DMS153 treated with DMSO at 0.1 percent for 48 hours (cell line): Measurements from ENCODE around the gene GPR62.

ENCODE experiments used
- DNase-seq: peaks from one replicate; lab custom pipeline; 2025; ENCODE audit not compliant: unreplicated experiment; lab: John Stamatoyannopoulos, UW

GPR62 gene

DNA sequence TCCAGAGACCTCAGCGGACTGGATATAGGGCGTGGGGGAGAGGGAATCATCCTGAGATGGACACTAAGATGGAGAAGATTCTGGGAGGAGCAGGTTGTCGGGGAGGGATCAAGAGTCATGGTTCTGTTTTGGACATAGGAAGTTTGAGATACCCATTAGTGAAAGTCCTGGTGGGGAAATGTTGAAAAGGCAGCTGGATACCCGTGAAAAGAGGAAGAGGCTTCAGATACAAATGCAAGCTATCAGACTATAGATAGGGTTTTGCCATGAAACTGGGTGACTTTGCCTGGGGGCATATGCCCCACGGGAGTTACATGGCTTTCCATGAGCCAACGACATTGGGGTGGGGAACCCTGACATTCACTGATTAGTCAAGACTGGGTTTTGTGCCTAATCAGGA lies 1.1 kb upstream of the GPR62 start:
- no peak for DNase-seq

DNA sequence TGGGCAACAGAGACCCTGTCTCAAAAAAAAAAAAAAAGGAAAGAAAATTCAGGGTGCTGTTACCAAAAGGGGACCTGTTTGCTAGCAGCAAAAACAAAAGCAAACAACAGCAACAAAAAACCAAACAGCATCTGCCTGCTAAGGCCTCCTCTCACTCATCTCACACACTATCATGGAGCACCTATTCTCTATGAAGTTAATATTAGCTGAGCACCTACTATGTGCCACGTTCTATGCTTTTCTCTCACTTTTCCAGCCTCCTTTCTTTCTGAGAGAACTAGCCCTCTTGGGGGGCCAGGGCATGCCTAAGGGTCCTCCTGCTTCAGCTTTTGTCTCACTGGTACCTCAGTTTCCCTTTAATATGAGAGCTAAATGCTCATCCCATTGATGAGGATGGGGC lies 468 bp upstream of the GPR62 start:
- no peak for DNase-seq

DNA sequence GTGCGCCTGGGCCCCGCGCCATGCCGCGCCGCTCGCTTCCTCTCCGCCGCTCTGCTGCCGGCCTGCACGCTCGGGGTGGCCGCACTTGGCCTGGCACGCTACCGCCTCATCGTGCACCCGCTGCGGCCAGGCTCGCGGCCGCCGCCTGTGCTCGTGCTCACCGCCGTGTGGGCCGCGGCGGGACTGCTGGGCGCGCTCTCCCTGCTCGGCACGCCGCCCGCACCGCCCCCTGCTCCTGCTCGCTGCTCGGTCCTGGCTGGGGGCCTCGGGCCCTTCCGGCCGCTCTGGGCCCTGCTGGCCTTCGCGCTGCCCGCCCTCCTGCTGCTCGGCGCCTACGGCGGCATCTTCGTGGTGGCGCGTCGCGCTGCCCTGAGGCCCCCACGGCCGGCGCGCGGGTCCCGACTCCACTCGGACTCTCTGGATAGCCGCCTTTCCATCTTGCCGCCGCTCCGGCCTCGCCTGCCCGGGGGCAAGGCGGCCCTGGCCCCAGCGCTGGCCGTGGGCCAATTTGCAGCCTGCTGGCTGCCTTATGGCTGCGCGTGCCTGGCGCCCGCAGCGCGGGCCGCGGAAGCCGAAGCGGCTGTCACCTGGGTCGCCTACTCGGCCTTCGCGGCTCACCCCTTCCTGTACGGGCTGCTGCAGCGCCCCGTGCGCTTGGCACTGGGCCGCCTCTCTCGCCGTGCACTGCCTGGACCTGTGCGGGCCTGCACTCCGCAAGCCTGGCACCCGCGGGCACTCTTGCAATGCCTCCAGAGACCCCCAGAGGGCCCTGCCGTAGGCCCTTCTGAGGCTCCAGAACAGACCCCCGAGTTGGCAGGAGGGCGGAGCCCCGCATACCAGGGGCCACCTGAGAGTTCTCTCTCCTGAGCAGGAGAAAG lies 951 bp downstream of the GPR62 start:
- DNase-seq = no peak

DNA sequence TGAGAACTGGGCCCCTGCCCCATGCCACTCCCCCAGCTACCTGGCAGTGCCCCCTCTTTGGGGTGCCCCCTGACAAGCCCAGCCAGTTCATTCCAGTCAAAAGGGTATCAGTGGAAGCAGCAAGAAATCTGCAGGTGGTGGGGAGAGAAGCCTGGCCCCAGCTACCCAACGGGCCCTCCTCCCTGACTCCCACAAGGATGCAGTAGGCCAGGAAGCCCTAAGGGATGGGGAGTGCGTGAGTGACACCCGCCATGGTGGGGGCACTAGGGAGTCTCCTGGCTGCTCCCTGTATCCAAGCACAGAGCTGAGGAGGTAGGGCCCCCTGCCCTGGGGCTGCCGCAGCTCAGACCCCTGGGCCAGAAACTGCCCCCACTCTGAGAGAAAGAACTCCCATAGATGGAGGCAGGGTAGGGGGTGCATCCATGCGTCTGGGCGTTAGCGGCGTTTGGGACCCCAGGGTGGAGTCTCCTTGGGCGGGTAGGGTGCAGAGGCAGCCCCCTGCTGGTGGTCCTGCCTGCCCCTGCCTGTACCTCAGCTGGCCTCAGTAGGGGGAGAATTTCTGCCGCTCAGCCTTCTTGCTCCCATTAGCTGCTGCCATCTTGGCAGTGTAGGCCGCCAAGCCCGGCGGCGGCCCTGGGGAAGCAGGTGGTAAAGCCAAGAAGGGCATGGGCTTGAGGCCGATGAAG lies 2.5 kb downstream of the GPR62 start:
- no peak for DNase-seq

DNA sequence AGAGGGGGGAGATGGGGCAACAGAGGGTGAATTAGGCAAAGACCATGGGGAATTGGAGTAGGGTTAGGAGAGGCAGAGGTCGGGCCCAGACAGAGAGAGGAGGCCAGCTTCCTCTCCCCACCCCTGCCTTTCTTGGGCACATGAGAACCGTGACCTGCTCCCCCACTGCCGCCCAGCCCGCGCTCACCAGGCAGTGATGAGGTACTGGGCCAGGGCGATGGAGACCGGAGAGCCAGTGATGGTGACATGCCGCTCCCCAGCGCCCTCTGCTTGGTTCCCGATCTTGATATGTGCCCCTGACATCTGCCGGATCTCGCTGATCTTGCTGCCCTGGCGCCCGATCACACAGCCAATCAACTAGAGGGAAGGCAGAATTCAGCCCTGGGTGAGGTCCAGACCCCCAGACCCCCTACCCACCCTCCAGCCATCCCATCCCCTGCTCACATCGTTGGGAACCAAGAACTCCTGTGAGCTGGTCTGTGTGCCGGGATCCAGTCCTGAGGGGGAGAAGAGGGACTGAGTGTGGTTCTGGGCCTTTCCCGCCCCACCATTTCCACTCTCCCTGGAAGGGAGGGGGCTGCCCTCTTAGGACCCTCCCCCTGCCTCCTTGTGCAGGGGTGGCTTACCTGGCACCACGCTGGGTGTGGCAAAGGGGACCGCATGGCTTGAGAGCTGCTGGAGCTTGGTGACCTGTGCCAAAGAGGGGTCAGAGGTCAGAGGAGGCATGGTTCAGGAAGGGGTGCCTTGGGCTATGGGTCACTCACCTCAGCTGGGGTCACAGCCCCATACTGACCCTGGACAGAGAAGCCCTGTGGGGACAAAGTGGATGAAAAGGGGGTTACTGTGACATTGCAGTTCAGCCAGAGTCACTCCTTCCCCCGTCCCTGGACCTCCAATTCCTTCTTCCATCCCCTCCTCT lies 3.7 kb downstream of the GPR62 start:
- DNase-seq = no peak

DNA sequence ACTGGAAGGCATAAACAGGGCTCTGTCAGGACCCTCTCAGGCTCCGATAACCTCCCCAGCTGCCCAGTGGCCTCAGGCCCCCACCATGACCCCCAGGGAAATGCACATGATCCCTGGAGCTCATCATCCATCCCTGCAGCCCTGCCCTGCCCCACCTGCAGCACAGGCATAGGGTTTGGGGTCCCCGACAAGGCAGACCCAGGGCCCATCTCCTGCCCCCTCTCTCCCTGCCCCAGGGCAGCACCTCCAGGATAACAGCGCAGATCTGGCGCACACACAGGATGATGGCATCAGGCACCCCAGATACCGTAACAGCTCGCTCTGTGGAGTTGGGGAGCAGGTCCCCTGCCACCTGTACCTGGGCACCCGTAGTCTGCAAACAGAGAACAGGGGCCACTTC lies 4.5 kb downstream of the GPR62 start:
- no peak for DNase-seq

DNA sequence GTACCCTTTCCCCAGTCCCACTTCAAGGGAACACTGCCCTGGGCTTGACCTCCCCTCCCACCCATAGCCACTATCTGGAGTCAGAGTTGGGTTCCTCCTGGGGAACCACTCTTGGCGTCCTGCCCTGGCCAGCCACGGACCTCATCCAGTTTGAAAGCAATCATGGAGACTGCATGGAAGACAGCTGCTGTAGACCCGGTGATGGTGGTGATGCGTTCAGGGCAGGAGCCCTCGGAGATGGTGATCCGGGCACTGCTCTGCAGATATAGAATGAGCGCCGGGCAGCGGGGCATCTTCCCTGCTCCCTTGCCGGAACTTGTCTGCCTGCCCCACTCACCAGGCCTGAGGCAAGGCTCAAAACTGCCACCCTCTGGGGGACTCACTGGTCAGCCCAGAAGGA lies 5.2 kb downstream of the GPR62 start:
- no peak for DNase-seq

DNA sequence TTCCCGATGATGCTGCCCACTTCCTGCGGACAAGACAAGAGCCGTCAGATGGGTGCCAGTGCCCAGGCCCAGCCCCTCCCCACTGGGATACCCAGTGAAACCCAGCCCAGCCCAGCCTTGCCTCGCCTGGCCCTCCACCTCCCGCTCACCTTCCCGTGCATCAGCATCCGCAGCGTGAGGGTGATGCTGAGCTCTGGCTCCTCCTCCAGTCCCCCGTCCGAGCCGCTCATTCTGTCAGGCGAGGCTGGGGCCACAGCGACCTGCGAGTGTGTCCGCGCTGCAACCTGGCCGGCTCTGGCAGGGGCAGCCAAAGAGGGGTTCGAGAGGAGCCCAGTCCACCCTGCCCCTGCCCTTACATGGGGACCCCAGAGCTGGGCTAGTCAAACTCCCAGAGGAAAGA lies 5.8 kb downstream of the GPR62 start:
- DNase-seq = no peak

DNA sequence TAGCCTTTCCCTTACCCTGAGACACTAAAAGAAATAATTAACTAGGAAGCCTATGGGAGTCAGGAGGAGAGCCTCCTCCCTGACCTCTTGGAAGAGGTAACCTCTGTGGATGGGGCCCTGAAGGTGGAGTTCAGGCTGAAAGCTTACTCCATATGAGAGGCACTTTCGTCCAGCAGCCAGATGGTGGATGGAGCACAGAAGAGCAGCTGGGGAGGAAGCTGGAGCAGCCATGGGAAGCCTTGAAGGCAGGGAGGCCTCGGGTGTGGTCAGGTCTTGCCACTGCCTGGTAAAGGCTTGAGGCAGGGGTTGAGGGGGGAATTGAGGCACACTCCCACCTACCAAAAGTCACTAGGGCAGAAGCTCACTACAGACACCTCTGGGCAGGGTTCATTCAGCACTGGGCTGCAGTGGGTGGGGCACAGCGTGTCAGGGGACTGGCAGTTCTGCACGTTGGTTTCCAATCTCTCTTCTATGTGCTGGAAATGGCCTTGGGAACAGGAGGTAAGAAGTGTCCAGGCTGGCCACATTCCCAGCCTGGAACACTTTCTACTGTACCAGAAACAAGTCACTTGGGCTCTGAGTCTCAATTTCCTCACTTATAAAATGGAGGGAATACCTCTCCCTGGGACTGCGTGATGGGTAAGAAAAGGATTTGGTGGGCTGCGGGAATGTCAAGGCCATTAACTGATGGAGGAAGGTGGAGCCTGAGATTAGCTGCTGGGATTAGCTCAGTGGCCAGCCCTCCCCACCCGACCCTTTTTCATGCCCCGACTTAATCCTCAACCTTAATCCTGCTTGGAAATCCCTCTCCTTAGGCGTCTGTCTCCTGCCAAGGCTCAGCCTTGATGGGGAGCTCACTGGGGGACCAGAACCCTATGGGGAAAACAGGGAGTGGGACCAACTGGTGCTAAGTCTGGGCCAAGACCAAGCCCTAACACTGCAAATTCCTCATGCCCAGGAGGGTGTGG lies 6.7 kb downstream of the GPR62 start:
- DNase-seq = no peak

DNA sequence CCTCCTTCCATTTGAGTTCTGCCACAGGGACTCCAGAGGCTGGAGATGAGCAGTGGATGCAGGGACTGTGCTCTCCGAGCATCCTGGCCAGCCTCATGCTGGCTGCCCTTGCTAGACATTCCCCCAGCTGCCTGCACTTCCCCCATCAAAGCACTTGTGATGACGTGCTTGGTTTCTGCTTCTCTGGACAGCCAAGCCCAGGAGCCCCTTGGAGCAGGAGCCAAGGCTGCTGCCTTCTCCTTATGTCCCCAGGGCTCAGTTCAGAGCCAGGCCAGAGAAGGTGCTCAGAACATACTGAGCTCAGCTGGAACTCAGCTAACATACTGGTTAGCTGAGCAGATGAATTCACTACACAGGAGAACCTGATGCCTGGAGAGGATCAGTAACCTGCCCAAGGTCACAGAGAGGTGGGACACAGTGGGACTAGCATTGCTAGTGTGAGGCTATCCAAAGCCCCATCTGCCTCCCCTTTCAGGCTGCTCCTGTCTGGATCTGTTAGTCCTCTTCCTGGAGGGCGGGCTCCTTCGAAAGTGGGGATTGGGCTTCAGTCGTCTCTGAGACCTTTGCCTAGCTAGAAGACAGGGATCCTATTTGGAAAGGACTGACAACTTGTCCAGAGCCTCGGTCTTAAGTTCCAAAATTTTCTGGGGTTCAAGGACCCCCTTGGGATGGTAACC lies 7.8 kb downstream of the GPR62 start:
- no peak for DNase-seq

DNA sequence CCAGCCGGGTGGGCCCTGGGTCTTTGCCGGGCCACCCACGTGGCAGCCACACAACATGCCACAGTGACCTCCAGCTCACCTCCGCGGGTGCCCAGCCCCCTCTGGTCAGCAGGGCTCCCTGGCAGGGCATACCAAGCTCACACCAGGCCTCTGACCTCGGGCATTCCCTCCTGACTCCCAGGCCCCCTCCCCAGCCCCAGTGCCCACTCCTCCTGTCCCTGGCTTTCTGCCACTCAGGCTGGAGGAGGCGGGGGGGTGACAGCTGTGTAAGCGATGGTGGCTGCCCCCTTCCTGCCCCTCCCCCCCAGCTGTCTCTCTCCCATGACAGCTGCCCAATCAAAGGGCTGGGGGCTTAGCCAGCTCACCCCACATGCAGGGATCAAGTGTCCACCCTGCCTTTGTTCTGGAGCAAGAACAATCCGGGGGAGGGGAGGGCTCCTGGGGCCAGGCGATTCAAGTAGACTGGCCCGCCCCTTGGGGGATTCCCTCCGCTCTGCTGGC lies 8.8 kb downstream of the GPR62 start:
- no peak for DNase-seq

DNA sequence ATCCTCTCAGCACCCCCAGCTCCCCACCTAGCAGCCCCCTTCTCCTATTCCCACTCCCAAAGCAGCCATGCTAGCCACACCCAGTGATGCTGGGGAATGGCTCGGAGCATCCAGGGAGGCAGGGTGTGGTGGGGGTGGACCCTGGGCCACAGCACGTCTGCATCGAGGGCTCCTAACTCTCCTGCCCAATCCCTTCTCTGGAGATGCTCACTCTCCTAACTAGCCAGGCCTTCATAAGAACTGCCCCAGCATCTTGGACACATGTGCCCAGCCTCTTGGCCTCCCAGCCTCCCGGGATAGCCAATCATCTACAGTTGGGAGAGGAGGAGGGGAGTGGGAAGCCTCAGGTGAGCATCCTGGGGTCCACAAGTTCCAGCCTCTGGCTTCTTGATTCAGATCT lies 9.3 kb downstream of the GPR62 start:
- no peak for DNase-seq

DNA sequence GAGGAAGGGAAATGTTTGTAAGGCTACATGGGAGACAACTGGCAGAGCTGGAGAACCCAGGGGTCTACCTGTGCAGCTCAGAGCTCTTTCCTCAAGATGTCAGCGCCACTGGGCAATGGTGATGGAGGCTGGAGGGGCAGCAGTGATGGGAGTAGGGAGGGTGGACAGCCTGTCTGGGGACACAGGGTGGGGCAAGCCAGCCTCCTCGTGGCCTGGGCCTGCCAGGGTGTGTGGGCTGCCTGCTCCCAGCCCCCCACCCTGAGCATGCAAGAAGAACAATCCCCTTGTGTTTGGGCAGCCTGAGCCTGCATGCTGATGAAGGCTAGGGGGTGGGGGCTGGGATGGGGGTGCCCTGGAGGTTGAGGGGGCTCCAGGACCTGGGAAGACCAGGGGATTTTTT lies 10.8 kb downstream of the GPR62 start:
- no peak for DNase-seq

DNA sequence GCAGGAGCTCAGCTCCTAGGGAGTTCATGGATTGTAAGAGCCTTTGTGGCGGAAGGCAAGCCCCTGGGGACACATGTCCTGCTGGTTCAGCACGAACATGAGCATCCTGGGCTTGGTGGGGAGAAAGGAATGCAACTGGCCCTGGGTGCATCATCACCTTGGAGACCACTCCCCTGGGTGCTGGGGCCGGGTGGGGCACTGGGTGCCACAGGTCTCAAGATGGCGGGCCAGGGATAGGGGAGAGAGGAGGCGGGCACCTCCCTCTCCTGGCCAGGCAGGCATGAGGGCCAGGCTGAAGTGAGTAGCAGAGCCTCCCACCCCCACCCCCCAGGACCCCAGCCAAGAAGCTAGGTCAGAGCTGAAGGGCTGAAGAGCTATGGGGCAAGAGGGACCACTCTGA lies 11.3 kb downstream of the GPR62 start:
- DNase-seq = no peak

DNA sequence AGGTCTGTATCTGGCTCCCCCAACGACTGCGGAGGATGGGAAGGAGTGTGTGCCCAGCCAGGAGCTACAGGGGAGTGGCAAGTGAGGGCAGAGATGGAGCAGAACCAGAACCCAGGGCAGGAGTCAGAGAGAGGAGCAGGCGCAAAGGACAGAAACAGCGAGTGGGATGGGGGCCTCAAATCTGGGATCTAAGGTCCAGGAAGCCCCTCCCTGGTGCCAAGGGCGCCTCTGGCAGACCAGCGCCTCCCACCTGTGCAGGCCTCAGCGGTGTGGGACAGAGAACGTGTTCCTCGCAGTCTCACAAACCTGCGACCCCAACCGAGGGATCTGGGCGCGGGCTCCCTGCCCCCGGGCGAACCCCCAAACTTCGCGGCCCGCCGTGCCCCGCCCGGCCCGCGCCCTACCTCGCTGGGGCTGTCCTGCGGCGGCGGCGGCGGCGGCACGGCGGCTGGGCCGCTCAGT lies 11.8 kb downstream of the GPR62 start:
- DNase-seq = no peak

DNA sequence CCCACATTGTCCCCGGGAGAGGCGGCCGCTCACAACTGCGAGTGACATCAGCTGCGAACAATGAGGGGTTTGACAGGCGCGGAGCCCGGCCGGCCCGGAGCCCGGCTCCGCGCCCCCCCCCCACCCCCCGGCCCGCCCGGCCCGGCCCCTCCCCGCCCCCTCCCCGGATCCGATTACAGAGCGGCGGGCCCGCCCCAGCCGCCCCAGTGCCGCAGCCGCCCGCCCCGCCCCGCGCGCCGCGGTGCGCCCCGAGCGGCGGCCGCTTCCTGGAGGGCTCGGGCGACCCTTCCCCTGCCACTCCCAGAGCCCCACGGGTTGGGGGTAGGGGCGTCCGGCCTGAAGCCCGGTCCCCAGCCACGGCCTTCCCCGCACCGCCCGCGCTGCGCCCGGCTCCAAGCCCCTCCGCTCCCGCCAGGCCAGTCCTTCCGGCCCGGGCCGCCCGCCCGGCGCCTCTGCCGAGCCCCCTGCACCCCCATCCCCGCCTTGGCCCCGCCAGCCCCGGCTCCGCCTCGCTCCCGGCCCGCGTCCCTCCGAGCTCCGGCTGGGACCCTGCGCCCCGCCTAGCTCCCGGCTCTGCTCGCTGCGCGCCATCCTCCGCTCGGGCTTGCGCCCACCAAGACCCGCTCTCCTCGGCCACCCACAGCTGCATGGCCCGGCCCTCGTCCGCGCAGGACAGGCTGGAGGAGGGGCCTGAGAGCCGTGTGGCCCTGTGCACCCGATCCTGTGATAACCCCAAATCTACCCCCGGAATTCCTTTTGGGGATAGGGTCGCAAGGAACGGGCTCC lies 12.4 kb downstream of the GPR62 start, which contains the start of gene PCBP4:
Gene PCBP4, minus strand, starts transcription at position 71 of the 786 bp plus-strand sequence. CDS start 6,214 bp downstream, outside the sequence.
- no peak for DNase-seq

DNA sequence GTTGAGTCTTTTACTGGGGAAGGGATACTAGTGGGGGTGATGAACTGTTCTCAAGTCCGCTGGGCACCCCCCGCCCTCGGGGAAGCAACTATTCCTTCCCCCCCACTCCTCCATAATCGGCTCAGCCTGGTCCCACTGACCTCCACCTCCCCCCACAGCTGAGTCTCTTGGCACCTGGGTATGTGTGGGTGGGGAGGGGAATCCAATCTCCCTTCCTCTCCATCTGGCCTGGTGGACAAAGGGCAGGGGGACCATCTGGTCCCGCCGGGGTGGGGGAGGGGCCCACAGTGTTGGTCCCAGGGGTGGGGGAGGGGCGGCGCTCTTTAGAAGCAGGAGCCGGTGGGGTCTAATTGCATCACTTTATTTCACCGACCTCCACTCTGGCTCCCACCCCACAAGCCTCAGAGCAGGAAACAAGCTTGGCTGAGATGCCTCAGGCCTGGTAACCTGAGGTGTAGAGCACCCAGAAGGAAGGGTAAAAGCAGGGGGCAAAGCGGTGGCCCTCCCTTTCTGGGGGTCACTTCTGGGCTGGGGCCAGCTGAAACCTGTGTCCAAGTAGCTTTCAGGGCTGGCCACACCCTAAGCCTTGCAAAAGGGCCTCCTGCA lies 13.1 kb downstream of the GPR62 start:
- DNase-seq = no peak
